SKM-1 treated with dmso at 0.1 percent for 144 hours (cell line): Measurements from ENCODE around the gene CSK.

Experiments used
- DNase-seq: peaks from one replicate; lab custom pipeline; 2025; ENCODE audit not compliant: unreplicated experiment; lab: John Stamatoyannopoulos, UW

Gene CSK

DNA sequence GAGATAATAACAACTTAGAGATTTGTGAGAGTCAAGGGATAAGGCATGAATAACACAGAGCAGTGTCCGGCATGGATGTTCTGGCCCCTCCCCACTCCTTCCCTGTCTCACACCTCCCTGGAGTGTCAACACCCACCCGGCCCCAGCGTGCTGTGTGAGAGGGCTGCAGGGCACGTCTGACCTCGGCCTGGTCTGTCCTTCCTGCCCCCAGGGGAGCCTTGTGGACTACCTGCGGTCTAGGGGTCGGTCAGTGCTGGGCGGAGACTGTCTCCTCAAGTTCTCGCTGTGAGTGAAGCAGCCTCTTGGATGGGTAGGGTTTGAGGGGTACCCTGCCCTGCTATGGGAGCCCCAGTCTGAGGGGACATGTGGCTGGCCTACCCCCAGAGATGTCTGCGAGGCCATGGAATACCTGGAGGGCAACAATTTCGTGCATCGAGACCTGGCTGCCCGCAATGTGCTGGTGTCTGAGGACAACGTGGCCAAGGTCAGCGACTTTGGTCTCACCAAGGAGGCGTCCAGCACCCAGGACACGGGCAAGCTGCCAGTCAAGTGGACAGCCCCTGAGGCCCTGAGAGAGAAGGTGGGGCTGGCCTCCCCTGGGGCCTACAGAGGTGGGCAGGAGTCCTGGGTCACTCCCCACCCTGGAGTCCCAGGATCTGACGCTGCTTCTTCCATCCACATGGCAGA is 19.6 kb downstream of the CSK start:
- DNase-seq = no peak

DNA sequence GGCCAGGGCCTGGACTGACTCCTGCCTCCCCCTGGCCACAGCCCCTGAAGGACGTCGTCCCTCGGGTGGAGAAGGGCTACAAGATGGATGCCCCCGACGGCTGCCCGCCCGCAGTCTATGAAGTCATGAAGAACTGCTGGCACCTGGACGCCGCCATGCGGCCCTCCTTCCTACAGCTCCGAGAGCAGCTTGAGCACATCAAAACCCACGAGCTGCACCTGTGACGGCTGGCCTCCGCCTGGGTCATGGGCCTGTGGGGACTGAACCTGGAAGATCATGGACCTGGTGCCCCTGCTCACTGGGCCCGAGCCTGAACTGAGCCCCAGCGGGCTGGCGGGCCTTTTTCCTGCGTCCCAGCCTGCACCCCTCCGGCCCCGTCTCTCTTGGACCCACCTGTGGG is 20.4 kb downstream of the CSK start:
- no peak for DNase-seq

DNA sequence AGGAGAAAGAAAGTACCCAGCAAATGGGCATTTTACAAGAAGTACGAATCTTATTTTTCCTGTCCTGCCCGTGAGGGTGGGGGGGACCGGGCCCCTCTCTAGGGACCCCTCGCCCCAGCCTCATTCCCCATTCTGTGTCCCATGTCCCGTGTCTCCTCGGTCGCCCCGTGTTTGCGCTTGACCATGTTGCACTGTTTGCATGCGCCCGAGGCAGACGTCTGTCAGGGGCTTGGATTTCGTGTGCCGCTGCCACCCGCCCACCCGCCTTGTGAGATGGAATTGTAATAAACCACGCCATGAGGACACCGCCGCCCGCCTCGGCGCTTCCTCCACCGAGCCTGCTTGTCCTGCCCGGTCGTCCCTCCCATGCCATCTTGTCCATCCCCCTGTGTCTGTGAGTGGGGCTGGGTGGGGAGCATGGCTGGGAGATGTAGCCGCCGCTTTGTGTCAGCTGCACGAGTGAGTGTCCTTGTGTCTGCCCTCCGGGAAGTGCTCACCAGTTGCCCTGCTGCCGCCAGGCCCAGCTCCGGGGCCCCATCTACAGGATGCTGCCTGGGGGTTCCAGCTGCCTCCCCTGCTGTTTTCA is 21.1 kb downstream of the CSK start:
- DNase-seq = no peak

DNA sequence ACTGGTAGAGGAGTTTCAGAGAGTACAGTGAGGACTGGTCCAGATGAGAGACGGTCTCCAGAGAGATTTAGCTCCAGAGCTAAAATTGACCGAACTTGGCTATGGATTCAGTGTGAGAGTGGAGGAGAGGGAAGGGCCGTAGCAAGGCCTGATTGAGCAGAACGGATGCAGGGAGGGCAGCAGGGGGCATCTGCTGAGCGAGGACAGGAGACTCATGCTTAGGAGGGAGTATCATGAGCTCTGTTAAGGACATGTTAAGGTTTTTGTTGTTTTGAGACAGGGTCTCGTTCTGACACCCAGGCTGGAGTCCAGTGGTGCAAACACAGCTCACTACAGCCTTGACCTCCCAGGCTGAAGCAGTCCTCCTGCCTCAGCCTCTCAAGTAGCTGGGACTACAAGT is 23.1 kb downstream of the CSK start:
- no peak for DNase-seq

DNA sequence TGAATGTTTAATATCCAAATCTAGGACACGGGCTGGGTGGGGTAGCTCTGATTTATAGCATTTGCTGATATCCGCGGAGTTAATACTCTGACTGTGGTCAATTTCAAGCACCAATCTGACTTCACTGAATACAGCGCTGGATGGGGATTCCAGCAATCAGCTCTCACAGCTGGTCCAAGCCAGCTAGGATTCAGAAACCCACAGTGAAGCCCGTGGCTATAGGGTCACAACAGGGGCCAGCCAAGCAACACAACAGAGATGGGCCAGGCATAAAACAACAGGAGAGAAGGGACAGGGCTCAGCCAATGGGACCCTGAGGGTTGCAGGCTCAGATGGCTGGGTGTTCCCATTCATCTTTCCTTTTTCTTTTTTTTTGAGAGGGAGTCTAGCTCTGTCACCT is 25.4 kb downstream of the CSK start:
- no peak for DNase-seq

DNA sequence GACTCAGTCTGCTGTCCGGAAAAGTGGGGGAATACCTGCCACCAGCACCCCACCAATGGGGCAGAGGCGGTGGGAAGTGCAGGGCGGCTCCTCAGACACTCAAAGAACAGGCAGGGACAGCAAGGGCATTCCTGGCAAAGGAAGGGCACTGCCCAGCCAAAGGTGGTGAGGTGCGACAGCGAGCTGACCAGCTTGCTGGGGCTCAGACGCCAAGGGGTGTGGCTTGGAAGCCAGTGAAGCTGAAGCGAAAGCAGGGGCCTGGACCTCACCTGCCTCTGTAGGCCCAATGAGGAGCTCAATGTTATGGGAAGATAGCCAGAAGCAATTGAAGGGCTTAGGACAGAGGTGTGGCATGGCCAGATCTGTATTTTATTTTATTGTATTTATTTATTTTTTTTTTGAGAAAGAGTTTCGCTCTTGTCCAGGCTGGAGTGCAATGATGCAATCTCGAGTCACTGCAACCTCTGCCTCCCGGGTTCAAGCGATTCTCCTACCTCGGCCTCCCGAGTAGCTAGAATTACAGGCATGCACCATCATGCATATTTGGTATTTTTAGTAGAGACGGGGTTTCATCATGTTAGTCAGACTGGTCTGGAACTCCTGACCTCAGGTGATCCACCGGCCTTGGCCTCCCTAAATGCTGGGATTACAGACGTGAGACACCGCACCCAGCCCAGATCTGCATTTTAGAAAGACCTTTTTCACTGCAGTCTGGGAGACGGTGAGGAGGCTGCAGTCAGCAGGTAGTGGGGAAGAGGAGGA is 26.4 kb downstream of the CSK start:
- no peak for DNase-seq

DNA sequence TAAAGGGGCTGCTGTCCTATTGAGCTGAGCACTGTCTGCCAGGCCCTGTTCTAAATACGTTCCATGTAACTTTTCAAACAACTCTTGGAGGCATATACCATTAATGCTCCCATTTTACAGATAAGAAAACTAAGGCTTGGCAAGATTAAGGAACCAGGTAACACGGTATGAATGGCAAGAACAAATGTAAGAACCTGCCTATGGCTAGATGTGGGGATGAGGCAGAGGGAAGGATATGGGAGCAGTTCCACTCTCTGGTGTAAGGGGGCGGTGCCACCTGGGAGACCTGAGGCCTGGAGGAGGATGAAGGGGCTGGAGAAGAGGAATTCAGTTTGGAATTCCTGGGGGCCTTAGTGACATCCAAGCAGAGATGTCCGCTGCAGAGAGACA is 27.0 kb downstream of the CSK start:
- no peak for DNase-seq

DNA sequence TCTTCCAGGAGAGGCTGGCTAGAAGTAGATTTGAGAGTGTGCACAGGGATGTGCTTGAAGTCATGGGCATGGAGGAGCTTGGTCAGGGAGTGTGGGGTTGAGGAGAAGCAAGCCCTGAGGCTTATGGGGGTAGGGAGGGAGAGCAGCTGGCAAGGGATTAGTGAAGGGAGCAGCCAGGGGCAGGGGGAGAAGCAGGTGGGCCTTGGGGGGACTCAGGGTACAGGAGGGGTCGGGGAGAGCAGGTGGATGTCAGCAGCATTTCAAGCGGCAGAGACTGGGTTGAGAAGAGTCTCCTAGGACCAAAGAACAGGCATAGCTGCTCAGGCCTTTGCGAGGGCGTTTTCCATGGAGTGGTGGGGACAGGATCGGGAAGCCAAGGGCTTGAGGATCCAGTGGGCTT is 27.4 kb downstream of the CSK start:
- DNase-seq = no peak

DNA sequence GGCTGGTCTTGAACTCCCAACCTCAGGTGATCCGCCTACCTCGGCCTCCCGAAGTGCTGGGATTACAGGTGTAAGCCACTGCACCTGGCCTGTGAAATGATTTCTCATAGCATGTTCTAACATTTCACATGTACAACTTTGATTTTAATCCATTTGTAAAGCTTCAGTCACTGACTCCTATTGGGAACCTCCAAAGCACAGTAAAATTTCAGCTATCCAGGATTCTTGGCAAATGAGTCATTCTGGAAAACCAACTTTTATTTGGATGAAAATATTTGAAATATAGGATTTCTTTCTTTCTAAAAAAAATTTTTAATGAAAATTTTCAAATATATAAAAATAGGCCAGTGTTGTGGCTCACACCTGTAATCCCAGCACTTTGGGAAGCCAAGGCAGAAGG is 28.1 kb downstream of the CSK start:
- no peak for DNase-seq

DNA sequence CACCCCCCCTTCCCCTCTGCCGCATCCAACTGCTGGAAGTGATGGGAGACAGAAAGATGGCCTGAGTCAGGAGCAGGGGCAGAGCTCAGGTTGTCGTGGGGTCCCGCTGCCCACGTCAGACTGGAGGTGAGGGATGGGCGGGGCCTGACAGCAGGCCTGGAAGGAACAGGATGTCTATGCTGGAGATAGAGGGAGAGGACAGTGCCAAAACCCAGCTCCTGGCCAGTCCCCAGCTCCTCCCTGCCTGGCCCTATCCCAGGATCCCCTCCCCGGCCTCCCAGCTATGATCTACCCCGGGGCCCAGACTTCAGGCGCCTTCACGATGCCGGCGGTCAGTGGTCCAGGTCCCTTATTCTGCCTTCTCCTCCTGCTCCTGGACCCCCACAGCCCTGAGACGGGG is 30.7 kb downstream of the CSK start, which contains the start of gene LMAN1L:
TSS of gene LMAN1L (plus strand) at position 303 of the 400 bp plus-strand sequence. CDS start at position 323, 20 bp downstream.
- no peak for DNase-seq

DNA sequence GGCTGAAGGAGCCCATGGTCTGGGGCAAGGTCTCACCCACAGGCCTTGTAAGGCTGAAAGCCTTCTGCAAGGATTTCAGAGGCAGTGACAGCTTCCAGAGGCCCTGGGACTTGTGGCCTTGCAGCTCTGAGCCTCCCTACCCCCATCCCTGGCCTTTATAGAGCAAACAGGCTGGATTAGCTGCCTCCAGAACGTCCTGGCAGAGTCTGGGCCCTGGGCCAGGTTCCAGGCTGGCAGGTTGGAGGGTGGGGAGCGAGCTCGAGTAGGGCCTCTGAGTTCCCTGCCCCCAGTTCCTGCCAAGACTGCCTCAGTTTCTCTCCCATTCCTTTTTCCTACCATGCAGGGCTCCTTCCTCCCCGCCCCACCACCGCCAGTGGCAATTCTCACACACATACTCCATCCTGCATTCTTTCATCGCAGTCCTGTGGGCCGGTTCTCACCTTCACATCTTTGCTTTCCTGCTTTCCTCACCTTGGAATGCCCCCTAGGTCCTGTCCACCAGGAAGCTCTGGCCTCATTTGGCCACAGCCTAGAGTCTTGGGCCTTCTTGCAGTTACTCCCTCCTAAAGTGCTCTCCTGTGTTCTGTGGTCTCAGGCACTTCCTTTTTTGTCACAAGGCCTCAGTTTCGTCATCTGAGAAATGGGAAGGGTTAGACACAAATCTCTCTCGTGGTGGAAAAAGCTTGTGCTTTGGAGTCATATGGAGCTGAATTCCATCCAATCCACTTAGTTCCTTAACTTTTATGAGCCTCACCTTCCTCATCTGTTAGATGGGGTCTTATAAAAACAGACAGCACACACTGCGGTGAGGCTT is 33.4 kb downstream of the CSK start:
- peak; percentile 14 for DNase-seq

DNA sequence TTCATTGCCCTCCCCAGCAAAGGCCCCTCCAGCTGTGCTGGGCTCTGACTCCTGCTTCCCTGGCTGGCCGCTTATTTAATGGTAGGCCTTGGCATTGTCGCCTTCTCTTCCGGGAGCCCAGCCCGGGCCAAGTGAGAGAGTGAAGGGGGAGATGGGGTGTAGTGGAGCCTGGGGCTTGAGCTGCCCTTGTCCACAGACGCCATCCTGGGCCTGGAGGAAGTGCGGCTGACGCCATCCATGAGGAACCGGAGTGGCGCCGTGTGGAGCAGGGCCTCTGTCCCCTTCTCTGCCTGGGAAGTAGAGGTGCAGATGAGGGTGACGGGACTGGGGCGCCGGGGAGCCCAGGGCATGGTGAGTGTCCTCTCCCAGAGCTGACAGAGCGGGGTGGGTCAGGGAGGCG is 34.1 kb downstream of the CSK start:
- DNase-seq = no peak

DNA sequence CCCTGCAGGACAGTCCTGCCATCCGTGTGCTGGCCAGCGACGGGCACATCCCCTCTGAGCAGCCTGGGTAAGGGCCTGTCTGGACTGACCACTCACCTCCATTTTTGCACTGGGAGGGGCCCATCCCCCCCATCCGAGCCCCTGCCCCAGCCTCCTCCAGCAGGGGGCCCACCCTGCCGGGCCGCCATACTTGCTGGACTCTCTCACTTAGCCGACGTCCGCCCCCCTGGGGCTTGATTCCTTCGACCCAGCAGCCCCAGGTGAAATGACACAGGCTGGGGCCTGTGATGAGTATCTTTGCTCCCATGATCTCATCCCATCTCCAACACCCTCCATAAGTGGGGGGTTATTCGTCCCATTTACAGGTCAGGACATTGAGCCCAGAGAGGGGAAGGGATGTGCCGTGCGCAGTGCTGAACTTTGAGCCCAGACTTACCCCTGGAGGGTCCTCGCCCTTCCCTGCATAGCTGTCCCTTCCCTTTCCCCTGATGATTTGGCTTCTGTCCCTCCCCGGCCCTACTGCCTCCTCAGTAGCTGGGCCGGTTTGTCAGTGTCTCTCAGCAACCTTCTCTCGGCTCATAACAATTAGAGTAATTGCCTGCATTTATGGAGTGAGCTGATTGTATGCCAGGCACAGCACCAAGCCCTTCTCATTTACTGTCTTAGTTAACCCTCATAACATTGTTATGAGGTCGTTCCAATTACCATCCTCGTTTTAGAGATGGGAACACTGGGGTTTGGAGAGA is 34.9 kb downstream of the CSK start:
- no peak for DNase-seq

DNA sequence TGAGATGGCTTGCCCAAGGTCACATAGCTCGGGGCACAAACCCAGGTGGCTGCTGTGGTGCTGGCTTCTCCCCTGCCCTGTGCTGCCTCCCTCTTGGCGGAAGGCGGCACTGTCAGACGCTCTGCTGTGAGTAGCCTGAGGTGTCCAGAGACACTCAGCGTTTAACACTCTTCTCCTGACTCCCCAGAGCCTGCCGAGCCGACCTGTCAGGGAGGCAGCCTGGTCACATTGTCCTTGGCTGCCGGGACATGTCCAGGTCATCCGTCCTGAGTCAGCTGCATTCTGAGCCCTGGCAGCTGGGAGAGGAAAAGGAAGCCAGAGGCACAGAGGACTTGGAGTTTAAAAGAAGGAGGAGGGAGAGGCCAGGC is 35.5 kb downstream of the CSK start:
- DNase-seq = no peak

DNA sequence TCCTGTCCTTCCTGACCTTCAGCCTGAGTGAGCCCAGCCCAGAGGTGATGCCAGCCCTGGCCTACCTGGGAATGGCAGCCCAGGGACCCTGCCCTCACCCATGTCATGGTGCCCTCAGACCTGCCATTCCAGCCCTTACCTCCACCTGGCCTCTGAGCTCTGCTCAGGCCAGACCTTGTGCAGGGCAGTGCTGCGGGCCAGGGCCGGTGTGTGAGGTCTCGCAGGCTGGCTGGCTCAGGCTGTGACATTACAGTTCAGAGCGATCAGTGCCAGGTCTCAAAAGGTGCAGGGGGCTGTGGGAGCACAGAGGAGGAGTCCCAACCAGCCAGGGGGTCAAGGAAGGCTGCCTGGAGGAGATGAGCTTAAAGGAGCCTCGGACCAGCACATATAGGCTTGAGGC is 38.2 kb downstream of the CSK start:
- DNase-seq = no peak

DNA sequence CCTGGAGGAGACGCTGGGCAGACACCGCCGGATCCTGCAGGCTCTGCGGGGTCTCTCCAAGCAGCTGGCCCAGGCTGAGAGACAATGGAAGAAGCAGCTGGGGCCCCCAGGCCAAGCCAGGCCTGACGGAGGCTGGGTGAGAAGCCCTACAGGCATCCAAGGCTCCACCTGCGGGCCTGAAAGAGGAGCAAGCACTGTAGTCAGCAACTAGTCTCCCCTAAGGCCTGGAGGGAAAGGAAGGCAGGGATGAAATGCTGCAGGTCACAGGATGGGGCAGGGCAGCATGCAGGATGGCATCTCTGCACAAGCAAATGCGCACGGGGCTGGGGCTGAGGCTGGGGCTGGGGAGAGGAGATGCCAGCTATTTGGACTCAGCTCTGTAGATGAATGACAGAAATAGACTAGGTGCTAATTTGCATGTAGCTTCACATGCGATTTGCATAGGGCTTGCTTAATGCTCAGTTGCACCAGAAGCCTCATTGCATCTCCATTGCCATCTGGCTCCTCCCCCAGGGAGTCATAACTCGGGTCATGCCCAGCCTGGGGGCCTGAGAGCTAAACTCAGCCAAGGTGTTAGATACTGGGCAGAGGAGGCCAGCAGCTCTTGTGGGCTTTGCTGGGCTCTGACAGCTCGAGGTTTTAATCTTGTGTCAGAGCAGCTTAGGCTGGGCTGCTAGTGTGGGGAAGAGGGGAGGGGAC is 39.4 kb downstream of the CSK start:
- no peak for DNase-seq

DNA sequence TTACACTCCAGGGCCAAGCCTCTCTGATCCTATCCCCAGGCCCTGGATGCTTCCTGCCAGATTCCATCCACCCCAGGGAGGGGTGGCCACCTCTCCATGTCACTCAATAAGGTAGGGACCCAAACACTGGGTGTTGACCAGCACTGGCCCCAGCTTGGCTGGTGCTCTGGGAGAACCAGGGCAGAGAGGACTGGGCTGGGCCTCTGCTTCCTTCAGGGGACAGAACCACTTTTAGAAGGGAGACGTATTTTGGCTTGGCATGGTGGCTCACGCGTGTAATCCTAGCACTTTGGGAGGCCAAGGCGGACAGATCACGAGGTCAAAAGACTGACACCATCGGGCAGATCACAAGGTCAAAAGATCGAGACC is 39.9 kb downstream of the CSK start:
- DNase-seq = no peak

DNA sequence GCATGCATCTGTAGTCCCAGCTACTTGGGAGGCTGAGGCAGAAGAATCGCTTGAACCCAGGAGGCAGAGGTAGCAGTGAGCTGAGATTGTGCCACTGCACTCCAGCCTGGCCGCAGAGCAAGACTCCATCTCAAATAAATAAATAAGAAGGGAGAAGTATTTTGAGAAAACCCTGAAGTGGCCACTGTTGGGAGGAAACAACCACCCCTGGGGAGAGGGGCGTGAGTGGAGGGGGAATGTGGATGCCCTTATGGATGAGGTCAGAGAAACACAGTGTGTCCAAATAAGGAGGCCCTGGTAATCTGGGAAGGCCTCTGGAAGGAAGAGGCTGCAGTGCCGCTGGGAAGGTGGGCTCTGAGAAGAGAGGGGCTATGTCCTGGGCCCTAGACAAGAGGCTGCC is 40.4 kb downstream of the CSK start:
- DNase-seq = no peak

DNA sequence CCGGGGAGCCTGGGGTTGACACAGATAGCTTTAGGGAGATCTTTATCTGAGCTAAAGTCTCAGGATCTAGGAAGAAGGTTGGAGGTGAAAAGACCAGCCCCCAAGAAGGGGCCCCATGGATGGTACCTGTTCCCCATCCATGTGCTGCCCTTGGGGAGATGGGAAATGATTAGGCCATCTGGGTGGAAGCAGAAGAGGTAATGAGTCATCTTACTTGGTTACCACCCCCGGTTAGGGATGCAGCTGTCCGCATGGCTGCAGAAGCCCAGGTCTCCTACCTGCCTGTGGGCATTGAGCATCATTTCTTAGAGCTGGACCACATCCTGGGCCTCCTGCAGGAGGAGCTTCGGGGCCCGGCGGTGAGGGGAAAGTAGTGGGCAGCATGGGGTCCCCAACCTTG is 41.4 kb downstream of the CSK start:
- no peak for DNase-seq

DNA sequence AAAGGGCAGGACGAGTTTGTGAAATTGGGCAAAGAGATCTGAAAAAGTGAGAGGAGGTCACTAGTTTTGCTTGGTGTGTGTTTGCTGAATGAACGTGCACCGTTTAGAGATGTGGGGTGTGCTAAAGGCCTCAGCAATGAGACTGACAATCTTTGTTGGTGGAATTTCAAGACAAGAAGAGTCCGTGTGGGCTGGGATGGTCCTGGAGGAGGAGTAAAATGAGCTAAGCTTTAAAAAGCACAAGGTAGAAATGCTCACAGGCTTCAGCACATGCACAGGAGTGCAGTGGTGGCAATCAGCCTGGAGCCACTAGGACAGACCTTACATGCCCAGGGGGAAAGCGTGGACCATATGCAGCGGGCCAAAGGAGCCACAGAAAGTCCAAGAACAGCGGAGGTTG is 43.1 kb downstream of the CSK start:
- no peak for DNase-seq
